Suprapubic skin (tissue), 4 donors: ENCODE results near the gene MSH2.
A peak's percentile ranks its signal among the peaks of the same experiment; 100 is the strongest.

ENCODE experiments used
- EP300 ChIP-seq: sonication (generic); formaldehyde crosslinking; IDR thresholded peaks from one replicate; pipeline ENCODE4 v1.6.1; 2017; ENCODE audit warnings: antibody characterized with exemption
- POLR2A ChIP-seq, 2 donors: fragments of 450-650 bp; IDR thresholded peaks; one replicate each; pipeline ENCODE4 v1.6.1; 2017; ENCODE audit warnings: antibody characterized with exemption in 2 of 2, mild to moderate bottlenecking in 2 of 2, moderate library complexity in 2 of 2
- POLR2AphosphoS5 ChIP-seq, 3 donors: sonication (generic); formaldehyde crosslinking; IDR thresholded peaks; one replicate each; pipeline ENCODE4 v1.6.1; 2017; ENCODE audit warnings: antibody characterized with exemption in 3 of 3
- TF ChIP-seq, protein P1 (sequence below), 2 donors: fragments of 200-600 bp in 1 of 2; fragments of 450-650 bp in 1 of 2; sonication (generic) in 1 of 2; IDR thresholded peaks; one replicate each; pipeline ENCODE4 v1.5.1; 2016 to 2019; ENCODE audit warnings: antibody characterized with exemption in 2 of 2, mild to moderate bottlenecking in 1 of 2, moderate library complexity in 1 of 2

DNA sequence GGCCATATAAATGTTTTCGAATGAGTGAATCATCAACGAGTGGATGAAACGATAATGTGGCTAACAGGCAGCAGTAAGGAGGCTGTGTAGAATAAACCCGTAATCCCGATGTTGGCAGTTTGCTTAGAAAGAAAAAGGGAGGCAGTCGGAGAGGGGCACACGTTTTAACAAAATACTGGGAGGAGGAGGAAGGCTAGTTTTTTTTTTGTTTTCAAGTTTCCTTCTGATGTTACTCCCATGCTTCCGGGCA is 476 bp upstream of the MSH2 start:
- TF ChIP-seq, protein P1, sequence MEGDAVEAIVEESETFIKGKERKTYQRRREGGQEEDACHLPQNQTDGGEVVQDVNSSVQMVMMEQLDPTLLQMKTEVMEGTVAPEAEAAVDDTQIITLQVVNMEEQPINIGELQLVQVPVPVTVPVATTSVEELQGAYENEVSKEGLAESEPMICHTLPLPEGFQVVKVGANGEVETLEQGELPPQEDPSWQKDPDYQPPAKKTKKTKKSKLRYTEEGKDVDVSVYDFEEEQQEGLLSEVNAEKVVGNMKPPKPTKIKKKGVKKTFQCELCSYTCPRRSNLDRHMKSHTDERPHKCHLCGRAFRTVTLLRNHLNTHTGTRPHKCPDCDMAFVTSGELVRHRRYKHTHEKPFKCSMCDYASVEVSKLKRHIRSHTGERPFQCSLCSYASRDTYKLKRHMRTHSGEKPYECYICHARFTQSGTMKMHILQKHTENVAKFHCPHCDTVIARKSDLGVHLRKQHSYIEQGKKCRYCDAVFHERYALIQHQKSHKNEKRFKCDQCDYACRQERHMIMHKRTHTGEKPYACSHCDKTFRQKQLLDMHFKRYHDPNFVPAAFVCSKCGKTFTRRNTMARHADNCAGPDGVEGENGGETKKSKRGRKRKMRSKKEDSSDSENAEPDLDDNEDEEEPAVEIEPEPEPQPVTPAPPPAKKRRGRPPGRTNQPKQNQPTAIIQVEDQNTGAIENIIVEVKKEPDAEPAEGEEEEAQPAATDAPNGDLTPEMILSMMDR (IDR thresholded peaks at IDR 0.05): no peak
- TF ChIP-seq POLR2AphosphoS5 (IDR thresholded peaks at IDR 0.05) (no peak), POLR2A (IDR thresholded peaks at IDR 0.05) (no peak), EP300 (peak; percentile 19)
